ENCODE results near the gene PALMD.

Gene PALMD

GRCh38 chr1:99696616-99697015 is 50.7 kb downstream of the PALMD start:
- no peak for DNase-seq (ENCODE audit: low spot score)

GRCh38 chr1:99697580-99697979 is 51.7 kb downstream of the PALMD start:
- DNase-seq (ENCODE audit: low spot score) = no peak

GRCh38 chr1:99700020-99700419 is 54.1 kb downstream of the PALMD start:
- no peak for DNase-seq (ENCODE audit: low spot score)

- DNase-seq (ENCODE audit: low spot score) = no peak
These were observed 56.3 kb downstream of the PALMD start for GRCh38 chr1:99702221-99702620.

GRCh38 chr1:99704356-99704816 is 58.5 kb downstream of the PALMD start:
- DNase-seq (ENCODE audit: low spot score) = no peak

GRCh38 chr1:99705385-99705784 is 59.5 kb downstream of the PALMD start:
- DNase-seq (ENCODE audit: low spot score) = no peak

- DNase-seq (ENCODE audit: low spot score) = peak; percentile 46
These were observed 61.7 kb downstream of the PALMD start for GRCh38 chr1:99707535-99708142.

- no peak for DNase-seq (ENCODE audit: low spot score)
These were observed 65.1 kb downstream of the PALMD start for GRCh38 chr1:99710994-99711393.

- no peak for DNase-seq (ENCODE audit: low spot score)
These were observed 67.1 kb downstream of the PALMD start for GRCh38 chr1:99713006-99713405.

GRCh38 chr1:99717005-99717404 is 71.1 kb downstream of the PALMD start:
- DNase-seq (ENCODE audit: low spot score) = no peak

GRCh38 chr1:99723251-99723650 is 77.3 kb downstream of the PALMD start:
- DNase-seq (ENCODE audit: low spot score) = no peak

GRCh38 chr1:99725996-99726395 is 80.1 kb downstream of the PALMD start:
- DNase-seq (ENCODE audit: low spot score) = no peak

GRCh38 chr1:99726407-99726806 is 80.5 kb downstream of the PALMD start:
- DNase-seq (ENCODE audit: low spot score) = no peak

GRCh38 chr1:99726818-99727217 is 80.9 kb downstream of the PALMD start:
- DNase-seq (ENCODE audit: low spot score) = no peak

- no peak for DNase-seq (ENCODE audit: low spot score)
These were observed 81.8 kb downstream of the PALMD start for GRCh38 chr1:99727575-99728185.

- peak; percentile 13 for DNase-seq (ENCODE audit: low spot score)
These were observed 82.8 kb downstream of the PALMD start for GRCh38 chr1:99728494-99729235.

- DNase-seq (ENCODE audit: low spot score) = no peak
These were observed 85.5 kb downstream of the PALMD start for GRCh38 chr1:99731384-99731783.

GRCh38 chr1:99735852-99736251 is 89.9 kb downstream of the PALMD start:
- no peak for DNase-seq (ENCODE audit: low spot score)

- peak; percentile 39 for DNase-seq (ENCODE audit: low spot score)
These were observed 91.1 kb downstream of the PALMD start for GRCh38 chr1:99737016-99737415.

GRCh38 chr1:99738858-99739465 is 93.0 kb downstream of the PALMD start:
- no peak for DNase-seq (ENCODE audit: low spot score)

- DNase-seq (ENCODE audit: low spot score) = no peak
These were observed 94.2 kb downstream of the PALMD start for GRCh38 chr1:99740141-99740540.

Measured in putamen (tissue), 1 donor.